Lower leg skin (tissue), 4 donors: ENCODE measurements around the gene GLCE. TPM values are rescaled to one million over a fixed set of nuclear protein-coding genes. Genes with fewer than 3 reads are reported as not detected.

Experiments
- DNase-seq, 2 donors: peaks; one replicate each; pipeline ENCODE4 v3.0.0-alpha.2; 2019; ENCODE audit warnings: low spot score in 2 of 2
- H3K4me3 ChIP-seq: fragments of 200-600 bp; sonication (generic); 2 replicates; pipeline ENCODE4 v1.5.1; 2017; ENCODE audit warnings: mild to moderate bottlenecking, low read depth; ENCODE audit not compliant: poor library complexity, severe bottlenecking
- CTCF ChIP-seq, 3 donors: fragments of 450-650 bp; IDR thresholded peaks; one replicate each; pipeline ENCODE4 v1.5.1; 2016; ENCODE audit warnings: antibody characterized with exemption in 3 of 3, mild to moderate bottlenecking in 3 of 3, moderate library complexity in 2 of 3
- POLR2A ChIP-seq, 2 donors: fragments of 450-650 bp; IDR thresholded peaks; one replicate each; pipeline ENCODE4 v1.6.1; 2016 to 2017; ENCODE audit warnings: antibody characterized with exemption in 2 of 2, mild to moderate bottlenecking in 1 of 2, moderate library complexity in 1 of 2
- WGBS, 2 donors: methylation state at CpG; one replicate each; pipeline ENCODE4 v1.1.5; 2018; 5-methylcytosine and 5-hydroxymethylcytosine counted together
- intact Hi-C: fragments of 100-400 bp; cut with DNase I; formaldehyde crosslinking; loops from one replicate; pipeline ENCODE4 v1.15.0; 2023; ENCODE audit warnings: low total_unique reads
- total RNA-seq, 4 donors: library from RNA; depleted of rRNA; stranded (reverse); fragments of >200 nt; gene quantifications; one replicate each; pipeline ENCODE4 v1.1.0, GENCODE V29; 2016

The GLCE gene
- total RNA-seq, 4 donors from 2014 or later = 10.3 to 18.0 (median 12.8) TPM

- WGBS, 2 donors = 62 to 94% methylated on average over 1 of the region's 1 CpG
- intact Hi-C loops = no loop called here
- no peak for DNase-seq
- TF ChIP-seq POLR2A (IDR thresholded peaks at IDR 0.05) (no peak), CTCF (IDR thresholded peaks at IDR 0.05) (no peak)
- no peak overlapping the region for H3K4me3 ChIP-seq
Measured at GRCh38 chr15:69200832-69201745, 40.7 kb downstream of the GLCE start.

DNA sequence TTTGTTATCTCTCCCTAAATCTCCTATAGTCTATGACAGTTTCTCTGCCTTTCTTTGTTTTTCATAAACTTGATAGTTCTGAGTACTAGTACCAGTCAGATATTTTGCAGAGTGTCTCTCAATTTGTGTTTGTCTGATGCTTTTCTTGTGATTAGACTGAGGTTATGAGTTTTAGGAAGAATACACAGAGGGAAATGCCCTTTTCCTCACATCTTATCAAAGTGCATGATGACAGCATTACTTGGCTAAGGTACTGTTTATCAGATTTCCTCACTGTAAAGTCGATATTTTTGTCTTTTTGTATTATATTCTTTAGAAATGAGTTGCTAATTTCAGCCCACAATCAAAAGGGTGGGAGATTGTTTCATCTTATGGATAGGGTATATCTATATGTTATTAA, 45.6 kb downstream of the GLCE start:
- WGBS, 2 donors = 31 to 40% methylated on average over 1 of the region's 1 CpG
- intact Hi-C loops = no loop called here

GRCh38 chr15:69209661-69210060, 49.2 kb downstream of the GLCE start:
- intact Hi-C loops = no loop called here
- no peak overlapping the region for H3K4me3 ChIP-seq
- TF ChIP-seq CTCF (IDR thresholded peaks at IDR 0.05) (no peak), POLR2A (IDR thresholded peaks at IDR 0.05) (no peak)
- 76 to 83% methylated on average over 1 of the region's 1 CpG for WGBS, 2 donors
- no peak for DNase-seq

More for the DNA sequence above, 45.6 kb downstream of the GLCE start:
- no peak for DNase-seq
- TF ChIP-seq POLR2A (IDR thresholded peaks at IDR 0.05) = no peak
- TF ChIP-seq CTCF (IDR thresholded peaks at IDR 0.05) = no peak
- H3K4me3 ChIP-seq = no peak overlapping the region

- no peak for DNase-seq
- TF ChIP-seq POLR2A (IDR thresholded peaks at IDR 0.05) (no peak), CTCF (IDR thresholded peaks at IDR 0.05) (no peak)
- H3K4me3 ChIP-seq = no peak overlapping the region
- intact Hi-C loops = no loop called here
Measured at GRCh38 chr15:69210574-69210973, 50.1 kb downstream of the GLCE start.

- intact Hi-C loops = no loop called here
- whole genome bisulfite sequencing, 2 donors = 61 to 62% methylated on average over 3 of the region's 3 CpGs
- no peak for TF ChIP-seq POLR2A (IDR thresholded peaks at IDR 0.05)
- H3K4me3 ChIP-seq = no peak overlapping the region
- no peak for DNase-seq
Measured at GRCh38 chr15:69213786-69214185, 53.4 kb downstream of the GLCE start.

DNA sequence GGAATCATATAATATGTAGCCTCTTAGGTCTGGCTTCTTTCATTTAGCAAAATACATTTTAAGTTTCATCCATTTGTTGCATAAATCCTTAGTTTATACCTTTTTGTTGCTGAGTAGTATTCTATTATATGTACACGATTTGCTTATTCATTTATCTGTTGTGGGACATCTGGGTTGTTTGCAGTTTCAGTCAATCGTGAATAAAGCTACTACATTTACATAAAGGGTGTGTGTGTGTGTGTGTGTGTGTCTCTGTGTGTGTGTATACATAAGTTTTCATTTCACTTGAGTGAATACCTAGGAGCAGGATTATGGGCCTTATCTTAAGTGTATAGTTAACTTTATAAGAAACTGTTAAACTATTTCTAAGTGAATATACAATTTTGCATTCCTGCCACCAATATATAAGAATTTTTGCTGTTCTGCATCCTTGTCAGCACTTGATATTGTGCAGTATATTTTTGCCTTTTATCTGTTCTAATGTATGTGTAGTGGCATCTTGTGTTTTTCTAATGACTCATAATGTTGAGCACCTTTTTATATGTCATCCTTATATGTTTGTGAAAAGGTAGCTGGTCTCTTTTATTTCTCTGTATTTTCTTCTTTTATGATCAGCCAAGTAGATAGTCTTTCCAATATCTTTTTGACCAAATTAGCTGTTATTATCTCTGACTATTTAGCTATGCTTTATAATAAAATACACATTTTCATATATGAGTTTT, 55.0 kb downstream of the GLCE start:
- no peak for DNase-seq
- TF ChIP-seq POLR2A (IDR thresholded peaks at IDR 0.05) = no peak
- TF ChIP-seq CTCF (IDR thresholded peaks at IDR 0.05) = no peak
- H3K4me3 ChIP-seq = no peak overlapping the region
- 84 to 86% methylated on average over 2 of the region's 2 CpGs for WGBS, 2 donors
- intact Hi-C loops = no loop called here
